H1 (cell line): Measurements from ENCODE around the gene DCLK1. TPM values are rescaled to one million over a fixed set of nuclear protein-coding genes. Genes with fewer than 3 reads are reported as not detected.

Experiments used
- CTCF ChIA-PET: fragments of 300-600 bp; sonication (Branson Sonifier 250); formaldehyde crosslinking; loops from one replicate; lab custom pipeline; 2021; ENCODE audit not compliant: partially characterized antibody; lab: Charles Lee
- POLR2A ChIA-PET: fragments of 300-600 bp; sonication (Branson Sonifier 250); formaldehyde crosslinking; loops from one replicate; lab custom pipeline; 2021; ENCODE audit warnings: inconsistent platforms; ENCODE audit not compliant: partially characterized antibody; lab: Charles Lee
- DNase-seq, 2 experiments: peaks; one replicate each; pipeline versions ENCODE4 v3.0.0 to v3.0.0-alpha.2; 2010 to 2022; ENCODE audit warnings: low spot score in 2 of 2, low read depth in 1 of 2, mixed read lengths in 1 of 2
- FAIRE-seq: peaks from 2 replicates; lab custom pipeline; 2011; peaks lifted over from hg19 to GRCh38; lab: Jason Lieb, UNC
- H2AFZ ChIP-seq: 2 replicates; pipeline ENCODE4 v1.8.1; 2012; ENCODE audit warnings: low read length, inconsistent platforms
- H2AK5ac ChIP-seq: 2 replicates; pipeline ENCODE4 v1.6.1; 2013; ENCODE audit warnings: low read depth, low read length
- H2BK120ac ChIP-seq: replicated peaks from 2 replicates; pipeline ENCODE3; 2013; ENCODE audit warnings: low read depth, low read length, inconsistent platforms
- H2BK12ac ChIP-seq: 2 replicates; pipeline ENCODE4 v1.6.1; 2013; ENCODE audit warnings: low read depth, low read length
- H2BK15ac ChIP-seq: 2 replicates; pipeline ENCODE4 v1.6.1; 2013; ENCODE audit warnings: low read length
- H2BK20ac ChIP-seq: 2 replicates; pipeline ENCODE4 v1.6.1; 2013; ENCODE audit warnings: low read length
- H2BK5ac ChIP-seq: 2 replicates; pipeline ENCODE4 v1.6.1; 2013; ENCODE audit warnings: low read depth, low read length
- H3K14ac ChIP-seq: 2 replicates; pipeline ENCODE4 v1.6.1; 2013; ENCODE audit warnings: inconsistent platforms; ENCODE audit not compliant: insufficient read length
- H3K18ac ChIP-seq: 2 replicates; pipeline ENCODE4 v1.6.1; 2013; ENCODE audit warnings: low read length; ENCODE audit errors: extremely low read depth
- H3K23ac ChIP-seq: 2 replicates; pipeline ENCODE4 v1.6.1; 2013; ENCODE audit warnings: inconsistent platforms; ENCODE audit not compliant: insufficient read length
- H3K23me2 ChIP-seq: 2 replicates; pipeline ENCODE4 v1.6.1; 2013; ENCODE audit warnings: low read depth, low read length
- H3K27ac ChIP-seq: 2 replicates; pipeline ENCODE4 v1.6.1; 2011; ENCODE audit warnings: low read depth, low read length, inconsistent platforms
- H3K27me3 ChIP-seq, 4 experiments: replicated peaks in 1 of 4; 1 replicate in 1 of 4; 2 replicates in 3 of 4; pipeline versions ENCODE4 v1.6.1 to v1.8.1; 2011 to 2013; ENCODE audit warnings: low read length in 3 of 4, mild to moderate bottlenecking in 3 of 4, inconsistent platforms in 2 of 4, mixed read lengths in 2 of 4, moderate library complexity in 1 of 4; ENCODE audit not compliant: control insufficient read depth in 3 of 4, insufficient read depth in 3 of 4; ENCODE audit errors: extremely low read depth in 1 of 4
- H3K36me3 ChIP-seq, 4 experiments: 2 replicates each; pipeline versions ENCODE4 v1.6.1 to v1.8.1; 2011 to 2013; ENCODE audit warnings: mild to moderate bottlenecking in 4 of 4, low read length in 3 of 4, moderate library complexity in 2 of 4, control low read depth in 1 of 4, inconsistent platforms in 1 of 4; ENCODE audit not compliant: insufficient read depth in 4 of 4, control insufficient read depth in 2 of 4
- H3K4ac ChIP-seq: replicated peaks from 2 replicates; pipeline ENCODE3; 2013; ENCODE audit warnings: low read length, low read depth, mixed read lengths, inconsistent platforms; ENCODE audit not compliant: insufficient read length
- H3K4me1 ChIP-seq, 4 experiments: replicated peaks in 1 of 4; 1 replicate in 1 of 4; 2 replicates in 3 of 4; pipeline versions ENCODE4 v1.6.1 to v1.8.1; 2011 to 2013; ENCODE audit warnings: low read length in 3 of 4, inconsistent platforms in 2 of 4, mixed read lengths in 1 of 4; ENCODE audit not compliant: insufficient read depth in 4 of 4, control insufficient read depth in 3 of 4
- H3K4me2 ChIP-seq, 2 experiments: 2 replicates each; pipeline versions ENCODE4 v1.6.1 to v1.8.1; 2011 to 2013; ENCODE audit warnings: low read depth in 2 of 2, low read length in 2 of 2, control low read depth in 1 of 2, inconsistent platforms in 1 of 2, mild to moderate bottlenecking in 1 of 2; ENCODE audit not compliant: insufficient read depth in 1 of 2
- H3K4me3 ChIP-seq, 4 experiments: fragments of 200-600, 300-600 bp in 1 of 4; sonication (generic), shearing (Covaris generic), sonication (Bioruptor Twin) in 1 of 4; 2 replicates each; pipeline versions ENCODE4 v1.5.1 to v1.8.1; 2011 to 2016; ENCODE audit warnings: low read length in 4 of 4, low read depth in 3 of 4, control low read depth in 2 of 4, inconsistent platforms in 2 of 4, mild to moderate bottlenecking in 2 of 4, mixed read lengths in 1 of 4, moderate library complexity in 1 of 4; ENCODE audit not compliant: insufficient read depth in 2 of 4; ENCODE audit errors: extremely low read depth in 1 of 4
- H3K56ac ChIP-seq: replicated peaks from 2 replicates; pipeline ENCODE3; 2013; ENCODE audit warnings: low read depth, mild to moderate bottlenecking, mixed read lengths, low read length, inconsistent platforms; ENCODE audit not compliant: insufficient read length
- H3K79me1 ChIP-seq: 2 replicates; pipeline ENCODE4 v1.6.1; 2013; ENCODE audit warnings: low read depth, low read length, control low read depth
- H3K79me2 ChIP-seq, 2 experiments: 2 replicates each; pipeline versions ENCODE4 v1.6.1 to v1.8.1; 2012 to 2013; ENCODE audit warnings: low read length in 2 of 2, mild to moderate bottlenecking in 2 of 2, inconsistent platforms in 1 of 2; ENCODE audit not compliant: insufficient read depth in 2 of 2, control insufficient read depth in 1 of 2
- H3K9ac ChIP-seq, 4 experiments: replicated peaks in 1 of 4; 1 replicate in 1 of 4; 2 replicates in 3 of 4; pipeline versions ENCODE4 v1.6.1 to v1.8.1; 2011 to 2013; ENCODE audit warnings: low read depth in 3 of 4, low read length in 3 of 4, control low read depth in 2 of 4, mild to moderate bottlenecking in 2 of 4, moderate library complexity in 2 of 4, inconsistent platforms in 1 of 4; ENCODE audit errors: extremely low read depth in 1 of 4
- H3K9me3 ChIP-seq, 2 experiments: 2 replicates each; pipeline versions ENCODE4 v1.6.1 to v1.8.1; 2012 to 2013; ENCODE audit warnings: mild to moderate bottlenecking in 2 of 2, moderate library complexity in 2 of 2, control low read depth in 1 of 2, inconsistent platforms in 1 of 2, low read depth in 1 of 2, low read length in 1 of 2, mixed read lengths in 1 of 2; ENCODE audit not compliant: insufficient read depth in 2 of 2
- H4K20me1 ChIP-seq, 2 experiments: replicated peaks in 1 of 2; 2 replicates each; pipeline versions ENCODE3 to v1.8.1; 2011 to 2013; ENCODE audit warnings: inconsistent platforms in 2 of 2, low read length in 2 of 2, mild to moderate bottlenecking in 1 of 2; ENCODE audit not compliant: insufficient read depth in 2 of 2, control insufficient read depth in 1 of 2
- H4K5ac ChIP-seq: 2 replicates; pipeline ENCODE4 v1.6.1; 2013; ENCODE audit warnings: low read length, low read depth, mixed read lengths, inconsistent platforms; ENCODE audit not compliant: insufficient read length
- H4K8ac ChIP-seq: 2 replicates; pipeline ENCODE4 v1.8.0; 2013; ENCODE audit warnings: mild to moderate bottlenecking, moderate library complexity, low read length, inconsistent platforms; ENCODE audit not compliant: insufficient read depth; ENCODE audit errors: extremely low read depth
- H4K91ac ChIP-seq: replicated peaks from 2 replicates; pipeline ENCODE3; 2013; ENCODE audit warnings: low read length, mixed read lengths, inconsistent platforms; ENCODE audit not compliant: insufficient read length
- ATF3 ChIP-seq: IDR thresholded peaks from 2 replicates; pipeline ENCODE4 v1.6.1; 2011; ENCODE audit warnings: low read depth, mild to moderate bottlenecking, low read length; ENCODE audit not compliant: insufficient read depth
- EGR1 ChIP-seq: IDR thresholded peaks from 2 replicates; pipeline ENCODE4 v1.6.1; 2011; ENCODE audit warnings: low read depth, low read length, borderline replicate concordance
- EZH2 ChIP-seq: fragments of 200-600 bp; sonication (generic); IDR thresholded peaks from 2 replicates; pipeline ENCODE4 v1.7.1; 2012; ENCODE audit warnings: low read depth, mild to moderate bottlenecking, moderate library complexity, low read length, inconsistent platforms; ENCODE audit not compliant: severe bottlenecking
- WGBS, 2 experiments: shearing (Covaris generic) in 1 of 2; methylation state at CpG; one replicate each; pipeline versions ENCODE4 v1.1.6 to v1.1.7; 2013 to 2015; ENCODE audit warnings: low lambda C conversion rate in 2 of 2, mixed read lengths in 2 of 2, inconsistent platforms in 1 of 2, low coverage in 1 of 2, missing lambda C conversion rate in 1 of 2; ENCODE audit not compliant: insufficient replicate concordance in 2 of 2, insufficient coverage in 1 of 2, insufficient read length in 1 of 2; ENCODE audit errors: extremely low coverage in 1 of 2, missing lambda C conversion rate in 1 of 2; 5-methylcytosine and 5-hydroxymethylcytosine counted together
- polyA plus RNA-seq, 7 experiments: library from polyadenylated mRNA; depleted of rRNA in 3 of 7; stranded (reverse) in 5 of 7; unstranded in 2 of 7; fragments of >200 nt in 5 of 7; fragments of 200-250 nt in 2 of 7; gene quantifications; 1 replicate in 5 of 7; 2 replicates in 1 of 7; 4 replicates in 1 of 7; pipeline versions ENCODE4 v1.2.1 to v1.2.3, GENCODE V29; 2011 to 2013; ENCODE audit warnings: missing spikeins in 2 of 7, mixed read lengths in 2 of 7
- total RNA-seq: library from RNA; stranded (reverse); fragmentation: NEBNext Ultra II Directional; extraction: Animal tissue kit (Norgen Biotek cat#: 25700); gene quantifications from 2 replicates; pipeline ENCODE4 v1.2.1, GENCODE V29; 2021

Gene DCLK1
- total and polyA plus RNA-seq, 2 of the 8 experiments (the other 6 are each of a cell fraction or from before 2014, with no cell fraction given): 22.8 to 41.0 TPM

GRCh38 chr13:35787937-35788336 lies 343.2 kb downstream of the DCLK1 start:
- Histone ChIP-seq H4K91ac (no peak overlapping the region), H2AK5ac (no peak overlapping the region), H3K56ac (no peak overlapping the region), H2BK15ac (no peak overlapping the region), H2BK5ac (no peak overlapping the region), H2BK12ac (no peak overlapping the region), H3K23me2 (no peaks in the 10 kb centered on the region), H3K18ac (no peak overlapping the region), H4K5ac (no peak overlapping the region), H3K23ac (no peak overlapping the region), H3K79me2 (no peaks in the 10 kb centered on the region), H3K79me1 (no peaks in the 10 kb centered on the region), H3K9ac (no peak overlapping the region), H4K20me1 (no peaks in the 10 kb centered on the region), H3K9me3 (no peaks in the 10 kb centered on the region), H4K8ac (no peak overlapping the region), H3K4me2 (no peak overlapping the region), H3K4me1 (no peaks in the 10 kb centered on the region), H3K27ac (no peak overlapping the region), H2BK20ac (no peak overlapping the region), H3K4ac (no peak overlapping the region), H3K4me3 (no peak overlapping the region), H3K27me3 (no peaks in the 10 kb centered on the region), H2AFZ (no peak overlapping the region), H2BK120ac (no peak overlapping the region), H3K36me3 (peaks cover 0 to 3% (median 1%) of the 10 kb centered on the region in 4 experiments; a peak in 4 of 8 replicates), H3K14ac (no peak overlapping the region)
- WGBS, 2 experiments: 88% methylated on average over 3 of the region's 3 CpGs; no CpG with 5 or more reads in 1 of the 2 experiments
- DNase-seq (no peak), FAIRE-seq (no peak)
- ChIA-PET POLR2A (no interaction called here), CTCF (interaction anchor here (0.8 to 2.7 kb wide), 15 partner anchors 8 to 128 kb away, joined by 3 to 34 read pairs (median 6); no protein-coding TSS in a partner anchor)
- TF ChIP-seq ATF3 (no peak), EZH2 (no peak), EGR1 (no peak)
